ENCODE data around the gene ZFYVE27.

GRCh38 chr10:97768322-97769315 is 31.7 kb downstream of the ZFYVE27 start:
- TF ChIP-seq, protein P1, sequence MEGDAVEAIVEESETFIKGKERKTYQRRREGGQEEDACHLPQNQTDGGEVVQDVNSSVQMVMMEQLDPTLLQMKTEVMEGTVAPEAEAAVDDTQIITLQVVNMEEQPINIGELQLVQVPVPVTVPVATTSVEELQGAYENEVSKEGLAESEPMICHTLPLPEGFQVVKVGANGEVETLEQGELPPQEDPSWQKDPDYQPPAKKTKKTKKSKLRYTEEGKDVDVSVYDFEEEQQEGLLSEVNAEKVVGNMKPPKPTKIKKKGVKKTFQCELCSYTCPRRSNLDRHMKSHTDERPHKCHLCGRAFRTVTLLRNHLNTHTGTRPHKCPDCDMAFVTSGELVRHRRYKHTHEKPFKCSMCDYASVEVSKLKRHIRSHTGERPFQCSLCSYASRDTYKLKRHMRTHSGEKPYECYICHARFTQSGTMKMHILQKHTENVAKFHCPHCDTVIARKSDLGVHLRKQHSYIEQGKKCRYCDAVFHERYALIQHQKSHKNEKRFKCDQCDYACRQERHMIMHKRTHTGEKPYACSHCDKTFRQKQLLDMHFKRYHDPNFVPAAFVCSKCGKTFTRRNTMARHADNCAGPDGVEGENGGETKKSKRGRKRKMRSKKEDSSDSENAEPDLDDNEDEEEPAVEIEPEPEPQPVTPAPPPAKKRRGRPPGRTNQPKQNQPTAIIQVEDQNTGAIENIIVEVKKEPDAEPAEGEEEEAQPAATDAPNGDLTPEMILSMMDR (conservative IDR thresholded peaks at IDR 0.05 in 1 of 2, IDR thresholded peaks at IDR 0.05 in 1 of 2; ENCODE audit: extremely low read depth in 1 of 2, insufficient read depth in 1 of 2, low read depth in 1 of 2, low read length in 2 of 2) = no peak
- no peak for TF ChIP-seq EZH2 (IDR thresholded peaks at IDR 0.05; ENCODE audit: borderline replicate concordance, low read length)
